ENCODE results near the gene QPCT. TPM values are rescaled to one million over a fixed set of nuclear protein-coding genes. Genes with fewer than 3 reads are reported as not detected.

The QPCT gene
- total RNA-seq, 4 donors from 2014 or later = 2.1 to 13.7 (median 7.2) TPM

DNA sequence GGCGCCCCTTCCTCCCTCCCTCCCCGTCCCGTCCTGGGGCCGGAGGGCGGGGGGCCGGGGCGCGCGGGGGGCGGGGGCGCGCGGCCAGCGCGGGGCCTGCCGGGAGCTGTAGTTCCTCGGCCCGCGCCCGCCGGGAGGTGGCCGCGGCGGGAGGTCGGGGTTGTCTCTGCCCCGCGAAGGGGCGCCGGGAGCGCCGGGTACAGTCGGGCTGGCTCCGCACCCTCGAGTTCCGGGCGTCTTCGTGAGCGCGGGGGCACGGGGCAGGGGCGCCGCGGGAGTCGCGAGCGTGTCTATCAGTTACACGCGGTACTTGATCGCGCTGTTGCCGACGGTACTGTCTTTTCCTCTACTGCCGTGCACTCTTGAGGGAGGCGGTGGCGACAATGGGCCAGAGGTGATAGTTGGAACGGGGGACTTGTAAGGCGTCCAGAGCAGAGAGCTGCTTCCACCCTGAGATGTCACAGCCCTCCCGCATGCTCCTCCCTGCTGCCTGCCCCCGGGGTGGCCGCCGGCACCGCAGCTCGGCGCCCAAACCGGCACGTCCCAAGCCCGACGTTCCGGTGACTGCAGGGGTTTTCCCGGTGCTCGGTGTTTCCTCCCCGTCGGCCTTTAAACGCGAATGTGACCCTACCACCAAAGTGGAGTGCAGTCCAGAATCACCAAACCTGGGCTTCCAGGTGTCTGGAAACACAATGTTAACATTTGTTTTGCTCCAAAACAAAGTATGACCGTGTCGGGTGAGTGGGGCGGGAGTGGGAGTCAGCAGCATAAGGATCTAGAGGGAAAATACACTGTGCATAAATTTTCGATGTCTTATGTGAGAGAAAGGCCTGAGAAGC lies 19.4 kb upstream of the QPCT start, which contains the start of gene PRKD3:
TSS of gene PRKD3 (minus strand) at position 48 of the 839 bp plus-strand sequence. CDS start 8,309 bp downstream, outside the sequence.
- H3K4me1 ChIP-seq = peaks cover 4 to 47% (median 11%) of the 10 kb centered on the region in 3 donors
- no peaks in the 10 kb centered on the region for H3K36me3 ChIP-seq
- H3K27ac ChIP-seq = peak within 1 kb of the TSS; percentile 88 to 96 (median 94)
- DNase-seq = no peak
- H3K27me3 ChIP-seq = no peaks in the 10 kb centered on the region
- no peaks in the 10 kb centered on the region for H3K9me3 ChIP-seq
- intact Hi-C loops (cut with DNase I) = no loop called here
- WGBS, 2 donors = 1 to 2% methylated on average over 17 to 20 of the region's 79 CpGs
- H3K4me3 ChIP-seq = peak within 1 kb of the TSS; percentile 78 to 96 (median 84)
- TF ChIP-seq, protein P1, sequence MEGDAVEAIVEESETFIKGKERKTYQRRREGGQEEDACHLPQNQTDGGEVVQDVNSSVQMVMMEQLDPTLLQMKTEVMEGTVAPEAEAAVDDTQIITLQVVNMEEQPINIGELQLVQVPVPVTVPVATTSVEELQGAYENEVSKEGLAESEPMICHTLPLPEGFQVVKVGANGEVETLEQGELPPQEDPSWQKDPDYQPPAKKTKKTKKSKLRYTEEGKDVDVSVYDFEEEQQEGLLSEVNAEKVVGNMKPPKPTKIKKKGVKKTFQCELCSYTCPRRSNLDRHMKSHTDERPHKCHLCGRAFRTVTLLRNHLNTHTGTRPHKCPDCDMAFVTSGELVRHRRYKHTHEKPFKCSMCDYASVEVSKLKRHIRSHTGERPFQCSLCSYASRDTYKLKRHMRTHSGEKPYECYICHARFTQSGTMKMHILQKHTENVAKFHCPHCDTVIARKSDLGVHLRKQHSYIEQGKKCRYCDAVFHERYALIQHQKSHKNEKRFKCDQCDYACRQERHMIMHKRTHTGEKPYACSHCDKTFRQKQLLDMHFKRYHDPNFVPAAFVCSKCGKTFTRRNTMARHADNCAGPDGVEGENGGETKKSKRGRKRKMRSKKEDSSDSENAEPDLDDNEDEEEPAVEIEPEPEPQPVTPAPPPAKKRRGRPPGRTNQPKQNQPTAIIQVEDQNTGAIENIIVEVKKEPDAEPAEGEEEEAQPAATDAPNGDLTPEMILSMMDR (IDR thresholded peaks at IDR 0.05) = peak in 1 of 6 experiments; percentile 4
- TF ChIP-seq POLR2A (IDR thresholded peaks at IDR 0.05) = peak in 2 of 4 donors; percentile 49 to 71

GRCh38 chr2:37325625-37326071 lies 18.8 kb upstream of the QPCT start:
- peak overlapping the region; percentile 88 to 96 (median 94) for H3K27ac ChIP-seq

DNA sequence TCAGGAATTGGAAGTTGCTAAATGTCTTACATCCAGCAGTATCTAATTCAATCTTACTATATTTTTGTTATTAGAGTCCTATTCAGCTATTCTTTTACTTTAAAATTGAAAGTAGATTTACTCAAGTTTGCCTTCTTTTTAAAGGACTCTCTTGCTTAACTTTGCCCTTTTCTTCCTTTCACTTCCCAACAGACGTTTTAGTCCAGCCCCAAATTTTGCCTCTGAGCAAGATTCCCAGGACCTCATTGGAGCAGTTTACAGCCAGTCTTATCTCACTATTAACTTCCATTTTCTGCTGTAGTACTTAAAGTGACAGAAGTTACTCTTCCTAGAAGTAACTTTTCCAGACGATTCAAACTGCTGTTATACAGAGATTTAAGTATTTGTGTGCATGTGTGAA lies 18.1 kb upstream of the QPCT start:
- no peaks in the 10 kb centered on the region for H3K9me3 ChIP-seq
- TF ChIP-seq, protein P1 (IDR thresholded peaks at IDR 0.05) = no peak
- no peak for TF ChIP-seq POLR2A (IDR thresholded peaks at IDR 0.05)
- peaks cover 4 to 37% (median 11%) of the 10 kb centered on the region in 3 donors for H3K4me1 ChIP-seq
- no peaks in the 10 kb centered on the region for H3K27me3 ChIP-seq
- 0 to 4% methylated on average over 2 of the region's 2 CpGs for WGBS, 2 donors
- peak overlapping the region in 3 of 4 donors; percentile 92 to 96 (median 95) for H3K27ac ChIP-seq
- intact Hi-C loops (cut with DNase I) = no loop called here
- H3K4me3 ChIP-seq = peak overlapping the region in 3 of 4 donors; percentile 12 to 96 (median 80)
- DNase-seq = no peak
- no peaks in the 10 kb centered on the region for H3K36me3 ChIP-seq

More at GRCh38 chr2:37325625-37326071, 18.8 kb upstream of the QPCT start:
- no peak for DNase-seq
- no peaks in the 10 kb centered on the region for H3K27me3 ChIP-seq
- H3K4me3 ChIP-seq = peak overlapping the region; percentile 78 to 96 (median 84)
- 67 to 77% methylated on average over 5 to 12 of the region's 12 CpGs for WGBS, 2 donors
- no peaks in the 10 kb centered on the region for H3K9me3 ChIP-seq
- H3K4me1 ChIP-seq = peaks cover 4 to 44% (median 11%) of the 10 kb centered on the region in 3 donors
- H3K36me3 ChIP-seq = no peaks in the 10 kb centered on the region
- intact Hi-C loops (cut with DNase I) = no loop called here
- no peak for TF ChIP-seq POLR2A (IDR thresholded peaks at IDR 0.05)
- TF ChIP-seq, protein P1 (IDR thresholded peaks at IDR 0.05) = no peak

GRCh38 chr2:37326866-37327634 lies 17.4 kb upstream of the QPCT start:
- WGBS, 2 donors = 76 to 80% methylated on average over 8 of the region's 8 CpGs
- intact Hi-C loops (cut with DNase I) = no loop called here
- peak overlapping the region in 1 of 4 donors; percentile 80 for H3K4me3 ChIP-seq
- peak overlapping the region in 3 of 4 donors; percentile 92 to 96 (median 95) for H3K27ac ChIP-seq
- peaks cover 4 to 30% (median 8%) of the 10 kb centered on the region in 3 donors for H3K4me1 ChIP-seq
- no peak for TF ChIP-seq POLR2A (IDR thresholded peaks at IDR 0.05)
- TF ChIP-seq, protein P1 (IDR thresholded peaks at IDR 0.05) = no peak
- H3K9me3 ChIP-seq = no peaks in the 10 kb centered on the region
- H3K27me3 ChIP-seq = no peaks in the 10 kb centered on the region
- H3K36me3 ChIP-seq = no peaks in the 10 kb centered on the region
- no peak for DNase-seq

Measured in esophagus squamous epithelium (tissue), 5 donors.